ENCODE results near the gene EFCAB7. TPM values are rescaled to one million over a fixed set of nuclear protein-coding genes. Genes with fewer than 3 reads are reported as not detected.

EFCAB7 gene
- total and polyA plus RNA-seq, 2 of the 13 experiments (the other 11 are each of a cell fraction or from before 2014, with no cell fraction given), result 1.7 to 5.4 TPM

GRCh38 chr1:63475761-63476160, 47.6 kb upstream of the EFCAB7 start:
- no peak for TF ChIP-seq NFKB2 (CRISPR knock-in tag; IDR thresholded peaks at IDR 0.05; ENCODE audit: borderline replicate concordance)
- TF ChIP-seq EHMT2 (IDR thresholded peaks at IDR 0.05; ENCODE audit: borderline replicate concordance, low read depth, low read length), result no peak
- no peak for TF ChIP-seq HMG20A (CRISPR knock-in tag; IDR thresholded peaks at IDR 0.05; ENCODE audit: borderline replicate concordance)
- no peak for TF ChIP-seq RBAK (CRISPR knock-in tag; IDR thresholded peaks at IDR 0.05)
- no peak for TF ChIP-seq ZBTB8A (CRISPR knock-in tag; IDR thresholded peaks at IDR 0.05; ENCODE audit: borderline replicate concordance, low read depth)
- no peak for TF ChIP-seq ZFYVE20 (CRISPR knock-in tag; IDR thresholded peaks at IDR 0.05; ENCODE audit: borderline replicate concordance, low read depth)
- TF ChIP-seq ZNF776 (CRISPR knock-in tag; IDR thresholded peaks at IDR 0.05), result no peak
- no peak for TF ChIP-seq ZSCAN20 (CRISPR knock-in tag; IDR thresholded peaks at IDR 0.05; ENCODE audit: borderline replicate concordance)
- TF ChIP-seq ZNF264 (CRISPR knock-in tag; IDR thresholded peaks at IDR 0.05), result no peak
- no peak for TF ChIP-seq NRL (CRISPR knock-in tag; IDR thresholded peaks at IDR 0.05; ENCODE audit: borderline replicate concordance)
- no peak for TF ChIP-seq HNRNPH1 (optimal IDR thresholded peaks at IDR 0.05; ENCODE audit: low read depth, low read length)
- TF ChIP-seq SNAPC2 (CRISPR knock-in tag; IDR thresholded peaks at IDR 0.05), result no peak
- no peak for TF ChIP-seq ZBTB34 (CRISPR knock-in tag; IDR thresholded peaks at IDR 0.05)
- WGBS (ENCODE audit: low lambda C conversion rate), result 83% methylated on average over 6 of the region's 7 CpGs
- H3K4me3 ChIP-seq (replicated peaks in 1 of 3; ENCODE audit: insufficient read depth in 1 of 3, low read depth in 2 of 3, low read length in 3 of 3), result no peak overlapping the region
- H3K36me3 ChIP-seq (replicated peaks in 1 of 2; ENCODE audit: control insufficient read depth in 1 of 2, insufficient read depth in 2 of 2, low read length in 2 of 2), result peaks cover 0 to 3% of the 10 kb centered on the region in 2 experiments; a peak in 1 of 5 replicates
- POLR2A ChIA-PET, result no interaction called here
- no peak overlapping the region for H3K9ac ChIP-seq (ENCODE audit: insufficient read depth, low read depth, low read length)
- H3K27me3 ChIP-seq (ENCODE audit: control insufficient read depth in 1 of 2, insufficient read depth in 2 of 2, low read length in 2 of 2), result no peaks in the 10 kb centered on the region
- DNase-seq (ENCODE audit: low spot score) (no peak), FAIRE-seq (no peak), ATAC-seq (no peak)
- no peaks in the 10 kb centered on the region for H3K4me1 ChIP-seq (ENCODE audit: insufficient read depth, low read length)
- H3K79me2 ChIP-seq (ENCODE audit: insufficient read depth, low read length), result no peaks in the 10 kb centered on the region
- H3K27ac ChIP-seq (ENCODE audit: extremely low read length, insufficient read depth, low read length), result no peak overlapping the region
- in situ Hi-C loops (cut with HindIII; ENCODE audit: extremely low pct_ligation_motif_present, low pct_unique_long_range_greater_than_20kb) (no loop called here), intact Hi-C loops (cut with micrococcal nuclease; ENCODE audit: unreplicated experiment) (no loop called here)
- H3K9me3 ChIP-seq (ENCODE audit: low read length), result no peaks in the 10 kb centered on the region
- H3K4me2 ChIP-seq (ENCODE audit: low read depth, low read length), result no peak overlapping the region
- CTCF ChIA-PET (ENCODE audit: low intra/inter-chr PET ratio, low total read pairs), result no interaction called here
- no TSS peak for BruUV-seq (replicated peaks)
- no peak overlapping the region for H2AFZ ChIP-seq (ENCODE audit: low read length)
- no peaks in the 10 kb centered on the region for H4K20me1 ChIP-seq (ENCODE audit: insufficient read depth, low read length)
